Endometrial microvascular endothelial cells (primary cell): ENCODE data around the gene BIRC2. TPM values are rescaled to one million over a fixed set of nuclear protein-coding genes. Genes with fewer than 3 reads are reported as not detected.

Experiments
- in situ Hi-C: cut with HindIII; loops from 2 replicates; pipeline ENCODE4 v1.10.0; 2017; ENCODE audit warnings: low sequenced_read_pairs, low pct_unique_long_range_greater_than_20kb; ENCODE audit errors: inconsistent ontology term
- total RNA-seq: library from RNA; depleted of rRNA; stranded (reverse); fragments of >200 nt; gene quantifications from one replicate; pipeline ENCODE4 v1.2.3, GENCODE V29; 2015; ENCODE audit errors: inconsistent ontology term

The BIRC2 gene
- total RNA-seq, 1 donor from 2014 or later, result 48.8 TPM

DNA sequence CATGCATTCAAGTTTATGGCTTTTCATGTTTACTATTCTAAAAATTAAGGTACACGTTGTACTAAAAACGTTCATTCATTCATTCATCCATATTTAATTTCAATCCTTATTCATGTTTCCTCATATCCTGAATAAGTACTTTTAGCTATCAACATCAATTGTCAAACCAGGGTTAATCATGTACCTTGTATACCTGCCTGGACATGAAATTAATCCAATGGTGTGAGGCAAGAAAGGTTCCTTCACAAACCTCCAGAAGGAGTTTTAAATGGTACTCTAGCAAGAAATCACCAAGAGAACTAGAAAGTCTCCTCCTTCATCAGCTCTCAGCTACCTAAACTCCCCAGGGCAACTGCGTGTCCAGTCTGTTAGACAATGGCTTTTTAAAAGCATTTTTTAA lies 72.2 kb downstream of the BIRC2 start:
- in situ Hi-C loops, result no loop called here

GRCh38 chr11:102420547-102420946 lies 73.5 kb downstream of the BIRC2 start:
- in situ Hi-C loops, result no loop called here

GRCh38 chr11:102421261-102421660 lies 74.2 kb downstream of the BIRC2 start:
- in situ Hi-C loops, result no loop called here

DNA sequence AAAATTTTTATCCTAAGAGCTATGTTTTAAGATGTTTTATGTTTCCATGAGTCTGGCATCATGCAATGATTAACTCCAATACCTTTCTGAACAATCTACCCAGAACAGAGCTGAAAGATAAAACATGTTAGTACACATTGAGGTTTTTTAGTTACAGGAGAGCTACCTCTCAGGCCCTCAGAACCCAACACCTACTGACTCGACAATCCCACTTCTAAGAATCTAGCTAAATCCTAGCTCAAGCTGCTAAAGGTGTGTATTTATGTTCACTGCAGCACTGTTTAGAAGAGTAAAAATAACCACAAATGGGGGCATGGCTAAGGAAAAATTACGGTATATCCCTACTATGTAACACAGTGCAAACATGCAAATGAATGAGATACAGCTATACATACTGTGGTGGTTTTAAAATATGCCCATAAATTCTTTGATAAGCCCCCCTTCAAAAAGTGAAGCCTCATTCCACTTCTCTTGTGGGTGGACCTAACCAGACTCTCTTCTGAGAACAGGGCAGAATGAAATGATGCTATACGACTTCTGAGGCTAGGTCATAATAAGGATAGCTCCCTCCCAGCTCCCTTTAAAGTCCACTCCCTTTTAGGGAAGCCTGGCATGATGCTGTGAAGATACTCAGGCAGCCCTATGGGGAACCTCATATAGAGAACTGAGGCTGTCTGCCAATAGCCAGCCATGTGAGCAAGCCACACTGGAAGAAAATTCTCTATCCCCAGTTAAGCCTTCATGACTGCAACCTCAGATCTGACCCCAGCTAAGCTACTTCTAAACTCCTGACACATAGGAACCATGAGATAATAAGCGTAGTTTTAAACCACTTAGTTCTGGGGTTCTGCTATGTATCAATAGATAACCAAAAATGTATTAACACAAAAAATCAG lies 76.1 kb downstream of the BIRC2 start:
- in situ Hi-C loops, result no loop called here

DNA sequence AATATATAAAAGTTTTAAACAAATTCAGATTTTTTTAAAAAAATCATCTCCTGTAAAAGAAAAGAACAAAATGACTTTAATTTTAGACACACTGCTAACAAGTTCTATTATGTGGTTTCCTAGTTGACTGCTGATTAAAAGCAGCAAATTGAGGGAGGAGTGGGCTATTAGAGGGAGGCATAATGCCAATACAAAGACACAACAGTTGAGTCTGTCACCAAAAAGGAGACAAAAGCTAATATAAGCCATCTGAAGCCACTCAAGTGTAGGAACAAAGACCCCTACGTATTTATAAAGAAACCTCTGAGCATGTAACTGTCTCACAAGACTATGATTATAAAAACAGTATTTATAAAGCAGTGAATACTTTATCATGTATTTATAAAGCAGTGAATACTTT lies 76.9 kb downstream of the BIRC2 start:
- in situ Hi-C loops, result no loop called here

DNA sequence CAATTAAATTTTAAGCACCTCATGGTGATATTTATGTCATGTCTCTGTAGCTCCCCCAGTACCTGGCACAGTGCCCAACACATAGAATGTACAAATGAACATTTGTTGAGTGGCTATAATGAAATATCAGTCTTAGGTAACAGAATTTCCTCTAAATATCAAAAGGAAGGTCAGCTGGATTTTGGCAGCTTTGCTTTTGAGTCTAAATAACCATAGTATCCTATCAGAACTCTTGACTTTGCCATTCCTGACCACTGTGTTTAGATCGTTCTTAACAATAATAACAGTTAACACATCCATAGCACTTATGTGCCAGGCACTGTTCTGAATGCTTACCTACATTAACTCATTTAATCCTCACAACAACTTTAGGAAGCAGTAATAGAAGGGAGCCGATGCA lies 79.0 kb downstream of the BIRC2 start:
- in situ Hi-C loops, result no loop called here

GRCh38 chr11:102426570-102426969 lies 79.6 kb downstream of the BIRC2 start:
- in situ Hi-C loops, result no loop called here

- in situ Hi-C loops, result no loop called here
Observed at GRCh38 chr11:102427068-102427467, 80.1 kb downstream of the BIRC2 start.

Other genes with a start within 250 kb of the BIRC2 start
- gene YAP1, start 236.8 kb upstream of the BIRC2 start, total RNA-seq, result 3.2 TPM
- 6.4 TPM for gene BIRC3, start 29.7 kb upstream of the BIRC2 start, total RNA-seq
- 200 TPM for gene TMEM123, start 105.6 kb downstream of the BIRC2 start, total RNA-seq
- gene MMP7, start 183.5 kb downstream of the BIRC2 start, total RNA-seq, result not detected